Endodermal cell (in vitro differentiated cells): ENCODE data around the gene PRG3. TPM values are rescaled to one million over a fixed set of nuclear protein-coding genes. Genes with fewer than 3 reads are reported as not detected.

Experiments
- DNase-seq: peaks from one replicate; pipeline ENCODE4 v3.0.0-alpha.2; 2017
- H3K27ac ChIP-seq: 2 replicates; pipeline ENCODE4 v1.5.1; 2013; ENCODE audit warnings: mild to moderate bottlenecking, low read depth, low read length, moderate library complexity
- H3K27me3 ChIP-seq: 2 replicates; pipeline ENCODE4 v1.6.1; 2013; ENCODE audit warnings: mild to moderate bottlenecking, low read length, moderate library complexity; ENCODE audit not compliant: insufficient read depth, control insufficient read depth, poor library complexity, severe bottlenecking
- H3K36me3 ChIP-seq: 2 replicates; pipeline ENCODE4 v1.7.0; 2013; ENCODE audit warnings: mild to moderate bottlenecking, low read length, moderate library complexity; ENCODE audit not compliant: control insufficient read depth, insufficient read depth
- H3K4me1 ChIP-seq: one replicate; pipeline ENCODE4 v1.7.0; 2013; ENCODE audit warnings: low read length; ENCODE audit not compliant: control insufficient read depth, insufficient read depth
- H3K4me3 ChIP-seq: 2 replicates; pipeline ENCODE4 v1.5.1; 2013; ENCODE audit warnings: mild to moderate bottlenecking, low read length, moderate library complexity
- H3K9ac ChIP-seq: 2 replicates; pipeline ENCODE4 v1.6.1; 2013; ENCODE audit warnings: mild to moderate bottlenecking, low read length, moderate library complexity; ENCODE audit not compliant: poor library complexity, severe bottlenecking; ENCODE audit errors: extremely low read depth
- H3K9me3 ChIP-seq: 2 replicates; pipeline ENCODE4 v1.6.1; 2013; ENCODE audit warnings: mild to moderate bottlenecking, low read length, moderate library complexity; ENCODE audit not compliant: control insufficient read depth
- H3K27ac Mint-ChIP-seq: 2 replicates; pipeline ENCODE4 v1.8.0; 2020; ENCODE audit warnings: mixed read lengths
- H3K27me3 Mint-ChIP-seq: 2 replicates; pipeline ENCODE4 v1.8.0; 2021; ENCODE audit warnings: mild to moderate bottlenecking, mixed read lengths; ENCODE audit not compliant: insufficient read depth
- H3K36me3 Mint-ChIP-seq: 2 replicates; pipeline ENCODE4 v1.8.0; 2020; ENCODE audit warnings: low read depth, mixed read lengths
- H3K4me1 Mint-ChIP-seq: 2 replicates; pipeline ENCODE4 v1.8.0; 2020; ENCODE audit warnings: mixed read lengths
- H3K4me3 Mint-ChIP-seq: 2 replicates; pipeline ENCODE4 v1.8.0; 2020; ENCODE audit warnings: mild to moderate bottlenecking, moderate library complexity, mixed read lengths
- H3K9me3 Mint-ChIP-seq: 2 replicates; pipeline ENCODE4 v1.8.0; 2020; ENCODE audit warnings: mild to moderate bottlenecking, mixed read lengths
- WGBS, 2 experiments: methylation state at CpG; one replicate each; pipeline versions ENCODE4 v1.1.5 to v1.1.7; 2013; ENCODE audit warnings: missing lambda C conversion rate in 2 of 2, mixed read lengths in 1 of 2; ENCODE audit not compliant: insufficient coverage in 1 of 2, insufficient read length in 1 of 2; 5-methylcytosine and 5-hydroxymethylcytosine counted together
- total RNA-seq, 2 donors: library from RNA; stranded (reverse); fragmentation: NEBNext Ultra II Directional in 1 of 2; extraction: Animal tissue kit (Norgen Biotek cat#: 25700) in 1 of 2; gene quantifications; 2 replicates in 1 of 2; 3 replicates in 1 of 2; pipeline ENCODE4 v1.2.1, GENCODE V29; 2021
- TF ChIP-seq, protein P1 (sequence below): fragments of 200-600 bp; sonication (generic); conservative IDR thresholded peaks from 2 replicates; pipeline ENCODE4 v1.5.0; 2021; ENCODE audit warnings: antibody characterized with exemption, mild to moderate bottlenecking

PRG3 gene
- total RNA-seq, 2 donors from 2014 or later = not detected

DNA sequence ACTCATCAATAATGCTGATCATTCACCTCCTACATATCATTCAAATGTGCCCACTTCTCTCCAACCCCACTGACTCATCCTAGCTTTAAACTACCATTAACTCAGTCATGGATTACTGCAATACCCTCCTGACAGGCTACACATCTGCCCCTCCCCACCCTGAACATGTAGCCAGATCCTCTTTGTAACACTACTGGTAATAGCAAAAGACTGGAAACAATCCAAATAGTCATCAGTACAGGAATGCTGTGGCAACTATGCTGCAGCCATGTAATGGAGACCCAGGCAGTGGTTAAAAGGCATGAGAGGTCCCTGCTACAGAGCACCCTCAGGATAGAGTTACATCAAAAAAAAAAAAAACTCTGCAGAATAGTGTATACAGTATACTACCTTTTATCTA lies 29.3 kb upstream of the PRG3 start:
- Histone ChIP-seq H3K4me1 (no peaks in the 10 kb centered on the region), H3K9me3 (no peaks in the 10 kb centered on the region), H3K27me3 (no peaks in the 10 kb centered on the region), H3K4me3 (no peak overlapping the region), H3K36me3 (no peaks in the 10 kb centered on the region), H3K9ac (no peak overlapping the region), H3K27ac (no peak overlapping the region)
- peaks cover 37% of the 10 kb centered on the region for H3K36me3 Mint-ChIP-seq
- no peak for DNase-seq
- no peaks in the 10 kb centered on the region for H3K4me1 Mint-ChIP-seq
- H3K27me3 Mint-ChIP-seq = no peaks in the 10 kb centered on the region
- TF ChIP-seq, protein P1, sequence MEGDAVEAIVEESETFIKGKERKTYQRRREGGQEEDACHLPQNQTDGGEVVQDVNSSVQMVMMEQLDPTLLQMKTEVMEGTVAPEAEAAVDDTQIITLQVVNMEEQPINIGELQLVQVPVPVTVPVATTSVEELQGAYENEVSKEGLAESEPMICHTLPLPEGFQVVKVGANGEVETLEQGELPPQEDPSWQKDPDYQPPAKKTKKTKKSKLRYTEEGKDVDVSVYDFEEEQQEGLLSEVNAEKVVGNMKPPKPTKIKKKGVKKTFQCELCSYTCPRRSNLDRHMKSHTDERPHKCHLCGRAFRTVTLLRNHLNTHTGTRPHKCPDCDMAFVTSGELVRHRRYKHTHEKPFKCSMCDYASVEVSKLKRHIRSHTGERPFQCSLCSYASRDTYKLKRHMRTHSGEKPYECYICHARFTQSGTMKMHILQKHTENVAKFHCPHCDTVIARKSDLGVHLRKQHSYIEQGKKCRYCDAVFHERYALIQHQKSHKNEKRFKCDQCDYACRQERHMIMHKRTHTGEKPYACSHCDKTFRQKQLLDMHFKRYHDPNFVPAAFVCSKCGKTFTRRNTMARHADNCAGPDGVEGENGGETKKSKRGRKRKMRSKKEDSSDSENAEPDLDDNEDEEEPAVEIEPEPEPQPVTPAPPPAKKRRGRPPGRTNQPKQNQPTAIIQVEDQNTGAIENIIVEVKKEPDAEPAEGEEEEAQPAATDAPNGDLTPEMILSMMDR = no peak
- H3K4me3 Mint-ChIP-seq = no peak overlapping the region
- H3K27ac Mint-ChIP-seq = no peak overlapping the region
- H3K9me3 Mint-ChIP-seq = peaks cover 4% of the 10 kb centered on the region

- H3K36me3 ChIP-seq = no peaks in the 10 kb centered on the region
- H3K27me3 Mint-ChIP-seq = no peaks in the 10 kb centered on the region
- H3K36me3 Mint-ChIP-seq = peaks cover 32% of the 10 kb centered on the region
- H3K27ac ChIP-seq = no peak overlapping the region
- no peaks in the 10 kb centered on the region for H3K4me1 Mint-ChIP-seq
- peaks cover 4% of the 10 kb centered on the region for H3K9me3 Mint-ChIP-seq
- no peaks in the 10 kb centered on the region for H3K9me3 ChIP-seq
- H3K4me1 ChIP-seq = no peaks in the 10 kb centered on the region
- H3K27ac Mint-ChIP-seq = no peak overlapping the region
- no peak overlapping the region for H3K4me3 ChIP-seq
- DNase-seq = no peak
- no peak overlapping the region for H3K9ac ChIP-seq
- TF ChIP-seq, protein P1 = no peak
- H3K4me3 Mint-ChIP-seq = no peak overlapping the region
- 95 to 96% methylated on average over 11 to 18 of the region's 18 CpGs for WGBS, 2 experiments
- no peaks in the 10 kb centered on the region for H3K27me3 ChIP-seq
These were observed 28.6 kb upstream of the PRG3 start for GRCh38 chr11:57409321-57410100.

GRCh38 chr11:57408771-57409170 lies 27.8 kb upstream of the PRG3 start:
- TF ChIP-seq, protein P1 = no peak
- H3K36me3 ChIP-seq = no peaks in the 10 kb centered on the region
- WGBS, 2 experiments = 91 to 92% methylated on average over 2 of the region's 2 CpGs

More at GRCh38 chr11:57408771-57409170, 27.8 kb upstream of the PRG3 start:
- H3K9me3 ChIP-seq = no peaks in the 10 kb centered on the region
- H3K9me3 Mint-ChIP-seq = peaks cover 4% of the 10 kb centered on the region
- H3K27ac Mint-ChIP-seq = no peak overlapping the region
- no peak for DNase-seq
- H3K4me1 ChIP-seq = no peaks in the 10 kb centered on the region
- no peaks in the 10 kb centered on the region for H3K4me1 Mint-ChIP-seq
- no peaks in the 10 kb centered on the region for H3K27me3 ChIP-seq
- H3K9ac ChIP-seq = no peak overlapping the region
- no peak overlapping the region for H3K27ac ChIP-seq
- no peak overlapping the region for H3K4me3 ChIP-seq
- H3K4me3 Mint-ChIP-seq = no peak overlapping the region
- peaks cover 27% of the 10 kb centered on the region for H3K36me3 Mint-ChIP-seq
- H3K27me3 Mint-ChIP-seq = no peaks in the 10 kb centered on the region
